SU-DHL-6 (cell line): ENCODE data around the gene ZBTB16.

Experiments
- H2AFZ ChIP-seq: fragments of 200-600 bp; sonication (generic); 2 replicates; pipeline ENCODE4 v1.6.1; 2014; ENCODE audit warnings: low read depth, mild to moderate bottlenecking, moderate library complexity, mixed read lengths, antibody characterized with exemption, low read length; ENCODE audit not compliant: severe bottlenecking
- H3F3A ChIP-seq: fragments of 200-600 bp; shearing (Covaris generic); 2 replicates; pipeline ENCODE4 v1.6.0; 2016; ENCODE audit warnings: antibody characterized with exemption, mild to moderate bottlenecking; ENCODE audit not compliant: insufficient read depth
- H3K27ac ChIP-seq: fragments of 200-600 bp; sonication (generic); 2 replicates; pipeline ENCODE4 v1.5.1; 2016; ENCODE audit warnings: low read depth, mild to moderate bottlenecking, low read length, moderate library complexity, mixed read lengths
- H3K27me3 ChIP-seq: fragments of 200-600 bp; sonication (generic), shearing (Covaris generic); 2 replicates; pipeline ENCODE4 v1.6.0; 2014; ENCODE audit warnings: mild to moderate bottlenecking, low read length
- H3K36me3 ChIP-seq: fragments of 200-600 bp; sonication (generic); 2 replicates; pipeline ENCODE4 v1.6.1; 2014; ENCODE audit warnings: mild to moderate bottlenecking, low read length, mixed read lengths
- H3K4me2 ChIP-seq: fragments of 300-600, 200-600 bp; shearing (Covaris generic), sonication (generic); 2 replicates; pipeline ENCODE4 v1.6.0; 2014; ENCODE audit warnings: low read length, low read depth, mild to moderate bottlenecking; ENCODE audit not compliant: poor library complexity, severe bottlenecking
- H3K4me3 ChIP-seq: fragments of 200-600 bp; sonication (generic); 2 replicates; pipeline ENCODE4 v1.5.1; 2014; ENCODE audit warnings: antibody characterized with exemption, low read length, mild to moderate bottlenecking, mixed read lengths; ENCODE audit not compliant: insufficient read depth, poor library complexity, severe bottlenecking
- H3K79me2 ChIP-seq: fragments of 200-600 bp; sonication (generic); 2 replicates; pipeline ENCODE4 v1.6.1; 2014; ENCODE audit warnings: mild to moderate bottlenecking, low read length, moderate library complexity; ENCODE audit not compliant: insufficient read depth
- H3K9ac ChIP-seq: fragments of 200-600 bp; sonication (generic); 2 replicates; pipeline ENCODE4 v1.7.0; 2014; ENCODE audit warnings: mild to moderate bottlenecking, low read length
- H3K9me2 ChIP-seq: fragments of 200-600 bp; sonication (generic); replicated peaks from 2 replicates; pipeline ENCODE4 v1.6.1; 2014; ENCODE audit warnings: low read length; ENCODE audit not compliant: insufficient read depth
- H3K9me3 ChIP-seq: fragments of 200-600 bp; sonication (generic); 2 replicates; pipeline ENCODE4 v1.6.1; 2014; ENCODE audit warnings: low read length, mixed read lengths; ENCODE audit not compliant: insufficient read depth
- H4K20me1 ChIP-seq: fragments of 200-600 bp; sonication (generic); 2 replicates; pipeline ENCODE4 v1.6.1; 2014; ENCODE audit warnings: low read depth, mild to moderate bottlenecking, antibody characterized with exemption, low read length, moderate library complexity, mixed read lengths
- CTCF ChIP-seq: fragments of 200-600 bp; sonication (generic); IDR thresholded peaks from one replicate; pipeline ENCODE4 v1.5.1; 2017; ENCODE audit warnings: antibody characterized with exemption, mild to moderate bottlenecking, low read length, moderate library complexity; ENCODE audit not compliant: insufficient read depth, poor library complexity, severe bottlenecking
- EZH2phosphoT487 ChIP-seq: fragments of 200-600 bp; sonication (generic), shearing (Covaris generic); conservative IDR thresholded peaks from 2 replicates; pipeline ENCODE4 v1.6.1; 2018; ENCODE audit warnings: mild to moderate bottlenecking, antibody characterized with exemption, low read length, moderate library complexity, mixed read lengths

Gene ZBTB16

DNA sequence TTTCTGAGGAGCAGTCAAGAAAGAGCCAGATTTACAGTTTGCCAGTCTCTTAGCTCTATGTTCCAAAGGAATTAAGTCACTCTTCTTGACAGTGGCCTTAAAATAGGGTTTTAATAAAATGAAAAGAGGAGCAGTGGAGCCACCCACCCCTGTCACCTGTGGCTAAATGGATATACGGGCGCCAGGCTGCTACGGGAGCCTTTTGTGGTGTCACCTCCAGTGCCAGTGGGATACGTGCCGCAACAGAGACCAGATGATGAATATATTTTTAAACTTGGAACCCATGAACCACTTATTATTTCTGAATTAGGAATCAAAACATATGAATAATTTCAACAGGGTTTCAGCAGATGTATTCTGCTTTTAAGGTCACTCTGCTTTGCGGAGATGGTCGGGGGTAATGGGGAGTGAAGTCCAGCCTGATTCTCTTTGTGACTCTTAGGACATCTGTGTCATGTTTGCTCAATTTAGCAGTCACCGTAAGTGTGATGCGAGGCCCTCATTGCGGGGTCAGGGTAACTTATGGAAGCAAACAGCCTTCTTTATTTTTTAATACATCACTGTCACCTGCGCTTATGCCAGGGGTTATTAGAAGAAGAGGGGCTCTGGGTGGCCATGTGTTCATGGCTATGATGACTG is 64.3 kb downstream of the ZBTB16 start:
- H3K27me3 ChIP-seq = no peaks in the 10 kb centered on the region
- no peaks in the 10 kb centered on the region for H3K9me2 ChIP-seq
- no peak for TF ChIP-seq CTCF
- TF ChIP-seq EZH2phosphoT487 = no peak
- no peaks in the 10 kb centered on the region for H3K9me3 ChIP-seq
- no peak overlapping the region for H3K27ac ChIP-seq
- no peaks in the 10 kb centered on the region for H3F3A ChIP-seq
- no peak overlapping the region for H3K4me3 ChIP-seq
- no peaks in the 10 kb centered on the region for H3K79me2 ChIP-seq
- no peak overlapping the region for H2AFZ ChIP-seq
- H3K4me2 ChIP-seq = no peak overlapping the region
- no peaks in the 10 kb centered on the region for H3K36me3 ChIP-seq
- H4K20me1 ChIP-seq = no peaks in the 10 kb centered on the region
- no peak overlapping the region for H3K9ac ChIP-seq

GRCh38 chr11:114124601-114125144 is 65.2 kb downstream of the ZBTB16 start:
- TF ChIP-seq EZH2phosphoT487 (no peak), CTCF (no peak)
- H3K27me3 ChIP-seq = no peaks in the 10 kb centered on the region

GRCh38 chr11:114125531-114125930 is 66.0 kb downstream of the ZBTB16 start:
- no peak overlapping the region for H3K27ac ChIP-seq
- H3K9me2 ChIP-seq = no peaks in the 10 kb centered on the region
- H3K4me2 ChIP-seq = no peak overlapping the region
- H3K4me3 ChIP-seq = no peak overlapping the region
- H3K36me3 ChIP-seq = no peaks in the 10 kb centered on the region
- H2AFZ ChIP-seq = no peak overlapping the region
- TF ChIP-seq EZH2phosphoT487 (no peak), CTCF (no peak)
- H3K9me3 ChIP-seq = no peaks in the 10 kb centered on the region
- H3K9ac ChIP-seq = no peak overlapping the region
- no peaks in the 10 kb centered on the region for H4K20me1 ChIP-seq
- no peaks in the 10 kb centered on the region for H3F3A ChIP-seq
- H3K79me2 ChIP-seq = no peaks in the 10 kb centered on the region
- H3K27me3 ChIP-seq = no peaks in the 10 kb centered on the region

More at GRCh38 chr11:114124601-114125144, 65.2 kb downstream of the ZBTB16 start:
- Histone ChIP-seq H3K9me2 (no peaks in the 10 kb centered on the region), H3K9ac (no peak overlapping the region), H3K27ac (no peak overlapping the region), H3F3A (no peaks in the 10 kb centered on the region), H3K36me3 (no peaks in the 10 kb centered on the region), H3K4me3 (no peak overlapping the region), H3K9me3 (no peaks in the 10 kb centered on the region), H3K4me2 (no peak overlapping the region), H3K79me2 (no peaks in the 10 kb centered on the region), H4K20me1 (no peaks in the 10 kb centered on the region), H2AFZ (no peak overlapping the region)
